Endothelial cell (in vitro differentiated cells): Measurements from ENCODE around the gene NOXA1. TPM values are rescaled to one million over a fixed set of nuclear protein-coding genes. Genes with fewer than 3 reads are reported as not detected.

Source experiments
- DNase-seq: peaks from one replicate; pipeline ENCODE4 v3.0.0; 2021; ENCODE audit warnings: low spot score
- H3K27ac Mint-ChIP-seq: one replicate; pipeline ENCODE4 v1.8.0; 2021; ENCODE audit warnings: mixed read lengths, inconsistent platforms; ENCODE audit not compliant: unreplicated experiment
- H3K27me3 Mint-ChIP-seq: one replicate; pipeline ENCODE4 v1.8.0; 2021; ENCODE audit warnings: mild to moderate bottlenecking, moderate library complexity, mixed read lengths, inconsistent platforms; ENCODE audit not compliant: unreplicated experiment
- H3K36me3 Mint-ChIP-seq: one replicate; pipeline ENCODE4 v1.8.0; 2021; ENCODE audit warnings: mild to moderate bottlenecking, low read depth, mixed read lengths, inconsistent platforms; ENCODE audit not compliant: unreplicated experiment
- H3K4me1 Mint-ChIP-seq: one replicate; pipeline ENCODE4 v1.8.0; 2021; ENCODE audit warnings: mild to moderate bottlenecking, mixed read lengths, inconsistent platforms; ENCODE audit not compliant: unreplicated experiment
- H3K4me3 Mint-ChIP-seq: one replicate; pipeline ENCODE4 v1.8.0; 2021; ENCODE audit warnings: mild to moderate bottlenecking, mixed read lengths, inconsistent platforms; ENCODE audit not compliant: unreplicated experiment
- H3K9me3 Mint-ChIP-seq: one replicate; pipeline ENCODE4 v1.8.0; 2021; ENCODE audit warnings: mixed read lengths, inconsistent platforms; ENCODE audit not compliant: unreplicated experiment
- total RNA-seq: library from RNA; stranded (reverse); fragmentation: NEBNext Ultra II Directional; extraction: Animal tissue kit (Norgen Biotek cat#: 25700); gene quantifications from one replicate; pipeline ENCODE4 v1.2.1, GENCODE V29; 2021; ENCODE audit not compliant: unreplicated experiment
- TF ChIP-seq, protein P1 (sequence below): fragments of 200-600 bp; sonication (generic); IDR thresholded peaks from one replicate; pipeline ENCODE4 v1.5.0; 2021; ENCODE audit warnings: antibody characterized with exemption; ENCODE audit not compliant: unreplicated experiment

NOXA1 gene
- total RNA-seq, 1 donor from 2014 or later: 0.36 TPM

DNA sequence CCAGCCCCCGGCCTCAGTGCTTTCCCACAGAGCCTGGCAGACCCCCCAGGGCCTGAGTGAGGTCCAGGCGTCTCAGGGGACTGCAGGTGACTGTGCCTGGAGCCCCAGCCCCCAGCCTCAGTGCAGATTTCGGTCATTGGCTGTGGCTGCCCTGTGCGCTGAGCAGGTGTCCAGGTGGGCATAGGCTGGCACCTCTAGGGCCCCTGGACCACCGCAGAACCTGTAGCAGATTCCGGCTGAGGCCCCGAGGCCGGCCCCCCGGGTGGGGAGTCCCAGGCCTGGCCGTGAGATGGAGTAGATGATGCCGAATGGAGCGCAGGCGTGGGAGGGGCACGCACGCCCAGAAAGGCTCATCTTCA is 12.3 kb upstream of the NOXA1 start:
- no peak for DNase-seq
- TF ChIP-seq, protein P1, sequence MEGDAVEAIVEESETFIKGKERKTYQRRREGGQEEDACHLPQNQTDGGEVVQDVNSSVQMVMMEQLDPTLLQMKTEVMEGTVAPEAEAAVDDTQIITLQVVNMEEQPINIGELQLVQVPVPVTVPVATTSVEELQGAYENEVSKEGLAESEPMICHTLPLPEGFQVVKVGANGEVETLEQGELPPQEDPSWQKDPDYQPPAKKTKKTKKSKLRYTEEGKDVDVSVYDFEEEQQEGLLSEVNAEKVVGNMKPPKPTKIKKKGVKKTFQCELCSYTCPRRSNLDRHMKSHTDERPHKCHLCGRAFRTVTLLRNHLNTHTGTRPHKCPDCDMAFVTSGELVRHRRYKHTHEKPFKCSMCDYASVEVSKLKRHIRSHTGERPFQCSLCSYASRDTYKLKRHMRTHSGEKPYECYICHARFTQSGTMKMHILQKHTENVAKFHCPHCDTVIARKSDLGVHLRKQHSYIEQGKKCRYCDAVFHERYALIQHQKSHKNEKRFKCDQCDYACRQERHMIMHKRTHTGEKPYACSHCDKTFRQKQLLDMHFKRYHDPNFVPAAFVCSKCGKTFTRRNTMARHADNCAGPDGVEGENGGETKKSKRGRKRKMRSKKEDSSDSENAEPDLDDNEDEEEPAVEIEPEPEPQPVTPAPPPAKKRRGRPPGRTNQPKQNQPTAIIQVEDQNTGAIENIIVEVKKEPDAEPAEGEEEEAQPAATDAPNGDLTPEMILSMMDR: no peak
- Mint-ChIP-seq H3K27me3 (no peaks in the 10 kb centered on the region), H3K9me3 (no peaks in the 10 kb centered on the region), H3K4me3 (no peak overlapping the region), H3K36me3 (peaks cover 5% of the 10 kb centered on the region), H3K4me1 (no peaks in the 10 kb centered on the region), H3K27ac (no peak overlapping the region)

DNA sequence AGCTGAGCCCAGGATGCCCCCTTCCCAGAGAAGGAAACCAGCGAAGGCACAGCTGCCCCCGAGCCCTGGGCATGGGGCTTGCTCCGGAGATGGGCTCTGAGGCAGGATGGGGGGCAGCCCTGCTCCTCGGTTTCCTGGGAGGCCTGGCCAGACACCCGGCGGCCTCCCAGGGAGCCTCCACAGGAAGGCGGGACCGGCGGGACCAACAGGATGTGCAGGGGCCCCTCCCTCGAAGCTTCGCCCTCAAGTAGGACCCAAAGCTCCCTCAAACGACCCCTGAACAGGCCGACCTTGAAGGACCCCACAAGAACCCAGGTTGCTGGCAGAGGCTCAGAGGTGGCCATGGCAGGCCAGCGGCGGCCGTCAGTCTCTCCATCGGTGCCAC is 11.9 kb upstream of the NOXA1 start:
- H3K27me3 Mint-ChIP-seq: no peaks in the 10 kb centered on the region
- no peaks in the 10 kb centered on the region for H3K4me1 Mint-ChIP-seq
- H3K4me3 Mint-ChIP-seq: no peak overlapping the region
- H3K36me3 Mint-ChIP-seq: peaks cover 5% of the 10 kb centered on the region
- H3K27ac Mint-ChIP-seq: no peak overlapping the region
- DNase-seq: no peak
- TF ChIP-seq, protein P1: no peak
- no peaks in the 10 kb centered on the region for H3K9me3 Mint-ChIP-seq

DNA sequence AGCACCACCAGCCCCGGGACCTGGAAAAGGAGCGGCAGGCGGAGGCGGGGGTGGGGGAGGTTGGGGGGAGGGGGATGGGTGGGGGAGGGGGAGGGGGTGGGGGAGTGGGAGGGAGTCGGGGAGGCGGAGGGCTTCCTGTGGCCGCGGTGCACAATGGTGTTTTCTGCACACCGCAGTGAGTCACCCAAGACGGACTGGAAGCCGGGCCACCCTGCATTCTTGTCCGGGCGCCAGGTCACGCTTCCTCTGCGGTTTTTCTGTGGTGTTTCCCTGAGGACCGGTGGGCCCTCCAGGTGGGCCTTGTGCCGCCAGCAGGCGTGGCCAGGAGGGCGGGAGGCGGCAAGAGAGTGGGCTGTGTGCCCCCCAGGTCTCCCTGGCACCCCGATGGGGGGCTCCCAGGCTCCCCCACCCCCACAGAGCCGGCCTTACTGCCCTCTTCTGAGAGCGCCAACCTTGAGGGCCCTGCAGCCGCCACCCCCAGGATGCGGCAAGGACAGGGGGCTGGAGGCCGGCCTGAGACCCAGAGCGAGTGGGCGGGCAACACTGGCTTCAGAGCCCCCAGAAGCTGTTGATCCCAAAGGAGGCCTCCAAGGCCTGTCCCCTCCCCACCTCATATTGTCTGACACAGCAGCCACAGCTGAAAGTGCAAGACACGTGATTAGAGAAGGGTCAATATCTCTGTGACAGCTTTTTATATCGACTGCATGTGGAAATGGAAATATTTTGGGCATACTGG is 11.4 kb upstream of the NOXA1 start:
- no peak overlapping the region for H3K27ac Mint-ChIP-seq
- H3K4me1 Mint-ChIP-seq: no peaks in the 10 kb centered on the region
- H3K27me3 Mint-ChIP-seq: no peaks in the 10 kb centered on the region
- H3K9me3 Mint-ChIP-seq: no peaks in the 10 kb centered on the region
- H3K36me3 Mint-ChIP-seq: peaks cover 5% of the 10 kb centered on the region
- TF ChIP-seq, protein P1: no peak
- no peak overlapping the region for H3K4me3 Mint-ChIP-seq
- no peak for DNase-seq

DNA sequence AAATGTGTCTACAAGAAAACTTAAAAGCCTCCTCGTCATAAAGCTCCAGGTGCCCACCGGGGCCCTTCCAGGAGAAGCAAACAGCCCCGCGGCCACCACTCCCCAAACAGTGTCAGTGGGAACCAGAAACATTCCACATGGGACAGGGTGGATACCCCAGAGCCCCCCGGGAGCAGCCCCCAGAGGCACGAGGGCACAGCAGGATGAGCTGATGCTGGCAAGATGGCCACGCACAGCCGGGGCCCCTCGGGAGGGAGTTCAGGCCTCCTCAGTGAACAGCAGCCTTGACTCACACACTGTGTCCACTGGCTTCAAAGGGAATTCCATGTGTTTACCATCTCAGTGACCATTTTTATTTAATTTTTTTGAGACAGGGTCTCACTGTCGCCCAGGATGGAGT is 10.8 kb upstream of the NOXA1 start:
- Mint-ChIP-seq H3K4me3 (no peak overlapping the region), H3K27ac (no peak overlapping the region), H3K27me3 (no peaks in the 10 kb centered on the region), H3K4me1 (no peaks in the 10 kb centered on the region), H3K36me3 (peaks cover 5% of the 10 kb centered on the region), H3K9me3 (no peaks in the 10 kb centered on the region)
- TF ChIP-seq, protein P1: no peak
- DNase-seq: no peak

DNA sequence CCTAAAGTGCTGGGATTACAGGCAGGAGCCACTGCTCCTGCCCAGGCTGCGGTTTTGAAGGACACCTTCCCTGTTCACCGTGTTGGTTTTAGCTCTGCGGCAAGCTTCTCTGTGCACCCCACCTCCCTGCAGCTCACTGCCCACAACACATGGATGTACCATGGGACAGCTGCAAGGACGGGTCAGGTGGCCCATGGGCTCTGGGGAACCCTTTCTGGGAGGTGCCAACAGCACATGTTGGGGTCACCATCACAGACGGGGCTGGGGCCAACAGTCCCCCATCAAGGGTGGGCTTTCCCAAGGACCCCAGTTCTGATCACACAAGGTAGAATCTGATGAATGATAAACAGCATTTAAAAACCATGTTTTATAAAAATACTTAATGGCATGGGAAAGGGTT is 7.7 kb upstream of the NOXA1 start:
- Mint-ChIP-seq H3K9me3 (no peaks in the 10 kb centered on the region), H3K4me3 (no peak overlapping the region), H3K27ac (no peak overlapping the region), H3K27me3 (no peaks in the 10 kb centered on the region), H3K36me3 (peaks cover 5% of the 10 kb centered on the region), H3K4me1 (no peaks in the 10 kb centered on the region)
- no peak for DNase-seq
- TF ChIP-seq, protein P1: no peak
